GM06990 (cell line): ENCODE measurements around the gene DNAH10.

ENCODE experiments used
- DNase-seq: peaks from one replicate; pipeline ENCODE4 v3.0.0-alpha.2; 2011; ENCODE audit not compliant: insufficient read length; ENCODE audit errors: extremely low read depth
- H3K27me3 ChIP-seq: replicated peaks from 2 replicates; pipeline ENCODE4 v1.6.0; 2011; ENCODE audit warnings: low read length; ENCODE audit not compliant: control insufficient read depth, insufficient read depth
- H3K36me3 ChIP-seq: 2 replicates; pipeline ENCODE4 v1.5.1; 2011; ENCODE audit warnings: low read length; ENCODE audit not compliant: control insufficient read depth, insufficient read depth
- H3K4me3 ChIP-seq: replicated peaks from 2 replicates; pipeline ENCODE4 v1.5.1; 2011; ENCODE audit warnings: low read depth, mild to moderate bottlenecking, control low read depth, low read length
- TF ChIP-seq, protein P1 (sequence below): IDR thresholded peaks from 2 replicates; pipeline ENCODE4 v1.5.1; 2011; ENCODE audit warnings: low read length, control low read depth, mild to moderate bottlenecking, inconsistent platforms; ENCODE audit not compliant: insufficient read depth, poor library complexity, severe bottlenecking

The DNAH10 gene

DNA sequence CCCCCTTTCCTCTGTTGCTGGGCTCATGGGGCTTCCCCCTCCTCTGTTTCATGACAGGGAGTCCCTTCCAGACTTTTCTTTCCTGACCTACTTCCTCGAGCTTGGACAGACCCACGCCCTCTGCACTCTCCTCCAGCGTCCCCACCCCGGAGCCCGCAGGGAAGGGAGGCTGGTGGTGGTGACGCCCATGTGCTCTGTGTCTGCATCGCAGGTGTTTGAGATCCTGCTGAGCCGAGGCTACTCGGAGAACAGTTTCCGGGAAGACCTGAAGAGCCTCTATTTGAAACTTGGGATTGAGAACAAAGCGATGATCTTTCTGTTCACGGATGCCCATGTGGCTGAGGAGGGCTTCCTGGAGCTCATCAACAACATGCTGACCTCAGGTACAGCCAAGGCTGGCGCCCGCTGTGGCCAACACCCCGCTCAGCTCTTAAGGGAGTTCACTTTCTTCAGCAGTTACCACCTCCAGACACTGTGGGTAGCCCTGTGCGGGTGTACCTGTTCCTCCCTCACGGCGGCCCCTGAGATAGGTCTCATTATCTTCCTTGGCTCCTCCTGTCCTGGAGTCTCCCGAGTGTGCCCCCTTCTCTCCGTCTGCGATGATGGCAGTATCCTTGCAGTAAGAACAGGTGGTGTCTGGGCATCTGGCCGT is 125.0 kb downstream of the DNAH10 start:
- TF ChIP-seq, protein P1, sequence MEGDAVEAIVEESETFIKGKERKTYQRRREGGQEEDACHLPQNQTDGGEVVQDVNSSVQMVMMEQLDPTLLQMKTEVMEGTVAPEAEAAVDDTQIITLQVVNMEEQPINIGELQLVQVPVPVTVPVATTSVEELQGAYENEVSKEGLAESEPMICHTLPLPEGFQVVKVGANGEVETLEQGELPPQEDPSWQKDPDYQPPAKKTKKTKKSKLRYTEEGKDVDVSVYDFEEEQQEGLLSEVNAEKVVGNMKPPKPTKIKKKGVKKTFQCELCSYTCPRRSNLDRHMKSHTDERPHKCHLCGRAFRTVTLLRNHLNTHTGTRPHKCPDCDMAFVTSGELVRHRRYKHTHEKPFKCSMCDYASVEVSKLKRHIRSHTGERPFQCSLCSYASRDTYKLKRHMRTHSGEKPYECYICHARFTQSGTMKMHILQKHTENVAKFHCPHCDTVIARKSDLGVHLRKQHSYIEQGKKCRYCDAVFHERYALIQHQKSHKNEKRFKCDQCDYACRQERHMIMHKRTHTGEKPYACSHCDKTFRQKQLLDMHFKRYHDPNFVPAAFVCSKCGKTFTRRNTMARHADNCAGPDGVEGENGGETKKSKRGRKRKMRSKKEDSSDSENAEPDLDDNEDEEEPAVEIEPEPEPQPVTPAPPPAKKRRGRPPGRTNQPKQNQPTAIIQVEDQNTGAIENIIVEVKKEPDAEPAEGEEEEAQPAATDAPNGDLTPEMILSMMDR = no peak
- Histone ChIP-seq H3K4me3 (no peak overlapping the region), H3K36me3 (no peaks in the 10 kb centered on the region), H3K27me3 (no peaks in the 10 kb centered on the region; the same call in 1 of the 2 replicates)
- no peak for DNase-seq

DNA sequence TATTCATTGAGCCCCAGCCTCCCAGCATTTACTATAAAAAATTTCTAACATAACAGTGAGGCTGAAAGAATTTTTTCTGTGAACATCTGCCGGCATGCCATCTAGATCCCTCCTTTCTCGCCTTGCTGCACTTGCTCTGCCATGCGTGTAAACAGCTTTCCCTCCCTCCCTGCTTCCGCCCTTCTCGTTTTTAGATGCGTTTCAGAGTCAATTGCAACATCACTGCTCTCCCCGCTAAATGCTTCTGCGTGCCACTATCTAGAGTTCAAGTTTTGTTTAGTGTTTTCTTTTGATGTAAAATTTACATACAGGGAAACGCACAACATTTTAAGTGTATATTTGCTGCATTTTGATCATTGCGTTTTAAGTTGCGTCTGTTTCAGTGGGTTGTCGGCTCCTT is 126.9 kb downstream of the DNAH10 start:
- no peaks in the 10 kb centered on the region for H3K36me3 ChIP-seq
- no peak for DNase-seq
- H3K4me3 ChIP-seq = no peak overlapping the region
- TF ChIP-seq, protein P1 = no peak
- H3K27me3 ChIP-seq = no peaks in the 10 kb centered on the region; the same call in 1 of the 2 replicates

DNA sequence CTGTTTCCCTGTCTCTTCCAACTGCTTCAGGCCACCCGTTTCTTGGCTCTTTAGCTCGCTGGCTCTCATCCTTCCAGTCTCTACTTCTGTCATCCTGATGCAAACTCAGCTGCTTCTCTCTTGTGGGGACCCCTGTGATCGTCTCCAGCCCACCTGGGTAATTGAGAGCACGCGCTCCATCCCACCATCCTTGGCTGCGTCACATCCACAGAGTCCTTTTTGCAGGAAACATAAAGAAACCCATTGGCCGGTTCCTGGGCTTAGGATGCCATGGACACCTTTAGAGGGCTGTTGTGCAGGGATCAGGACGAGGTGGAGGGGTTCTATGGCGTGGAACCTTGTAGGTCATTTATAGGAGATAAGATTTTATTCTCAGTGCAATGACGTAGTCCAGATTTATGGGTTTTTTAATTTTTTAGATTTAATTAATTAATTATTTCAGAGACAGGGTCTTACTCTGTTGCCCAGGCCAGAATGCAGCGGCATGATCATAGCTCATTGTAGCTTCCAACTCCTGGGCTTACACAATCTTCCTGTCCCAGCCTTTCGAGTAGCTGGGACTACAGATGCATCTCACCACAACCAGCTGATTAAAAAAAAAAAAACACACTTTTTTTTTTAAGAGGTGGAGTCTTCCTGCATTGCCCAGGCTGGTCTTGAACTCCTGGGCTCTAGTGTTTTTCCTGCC is 127.9 kb downstream of the DNAH10 start:
- Histone ChIP-seq H3K4me3 (no peak overlapping the region), H3K36me3 (no peaks in the 10 kb centered on the region), H3K27me3 (no peaks in the 10 kb centered on the region)
- TF ChIP-seq, protein P1 = no peak
- no peak for DNase-seq

DNA sequence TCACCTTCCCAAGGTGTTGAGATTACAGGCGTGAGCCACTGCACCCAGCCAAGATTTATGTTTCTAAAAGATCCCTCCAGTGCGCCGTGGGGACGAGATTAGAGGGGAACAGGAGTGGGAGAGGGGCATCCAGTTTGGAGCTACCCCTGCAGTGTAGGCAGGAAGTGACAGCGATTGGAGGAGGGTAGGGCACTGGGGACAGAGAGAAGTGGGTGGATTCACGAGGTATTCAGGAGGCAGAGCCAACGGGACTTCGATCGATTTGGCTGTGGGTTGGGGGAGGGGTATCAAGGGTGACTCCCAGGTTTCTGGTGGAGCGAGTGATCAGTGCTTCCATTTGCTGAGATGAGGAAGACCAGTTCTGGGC is 128.4 kb downstream of the DNAH10 start:
- H3K27me3 ChIP-seq = no peaks in the 10 kb centered on the region
- DNase-seq = no peak
- no peak overlapping the region for H3K4me3 ChIP-seq
- no peaks in the 10 kb centered on the region for H3K36me3 ChIP-seq
- TF ChIP-seq, protein P1 = no peak

DNA sequence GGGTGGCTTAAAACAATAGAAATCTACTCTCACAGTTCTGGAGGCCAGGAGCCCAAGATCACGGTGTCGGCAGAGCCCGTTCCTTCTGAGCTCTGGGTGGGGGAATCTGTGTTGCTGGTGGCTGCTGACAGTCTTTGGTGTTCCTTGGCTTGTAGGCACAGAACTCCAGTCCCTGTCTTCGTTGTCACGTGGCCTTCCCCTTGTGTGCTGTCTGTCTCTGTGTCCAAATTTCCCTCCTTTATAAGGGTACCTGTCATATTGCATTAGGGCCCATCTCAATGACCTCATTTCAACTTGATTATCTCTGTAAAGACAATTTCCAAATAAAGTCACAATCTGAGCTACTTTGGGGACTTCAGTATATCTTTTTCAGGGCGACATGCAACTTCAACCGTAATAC is 128.9 kb downstream of the DNAH10 start:
- H3K4me3 ChIP-seq = no peak overlapping the region
- no peak for DNase-seq

More for the DNA sequence above, 128.9 kb downstream of the DNAH10 start:
- no peaks in the 10 kb centered on the region for H3K27me3 ChIP-seq
- TF ChIP-seq, protein P1 = no peak
- H3K36me3 ChIP-seq = no peaks in the 10 kb centered on the region
